Stimulated activated CD8-positive, alpha-beta memory T cell treated with anti-CD3 and anti-CD28 coated beads, Interleukin-4, amount 100 ng/mL, for 48 hours (primary cell): ENCODE results near the gene FAM20C.

Source experiments
- DNase-seq: peaks from one replicate; pipeline ENCODE4 v3.0.0-alpha.2; 2020

The FAM20C gene

GRCh38 chr7:278081-278480, 85.7 kb downstream of the FAM20C start:
- no peak for DNase-seq

- no peak for DNase-seq
Observed at GRCh38 chr7:279821-280220, 87.5 kb downstream of the FAM20C start.

- DNase-seq, result no peak
Observed at GRCh38 chr7:280461-280860, 88.1 kb downstream of the FAM20C start.

- no peak for DNase-seq
Observed at GRCh38 chr7:281637-282036, 89.3 kb downstream of the FAM20C start.

- DNase-seq, result no peak
Observed at GRCh38 chr7:282621-283020, 90.2 kb downstream of the FAM20C start.

- DNase-seq, result no peak
Observed at GRCh38 chr7:284762-285722, 92.7 kb downstream of the FAM20C start.

- DNase-seq, result no peak
Observed at GRCh38 chr7:285731-286130, 93.4 kb downstream of the FAM20C start.

- no peak for DNase-seq
Observed at GRCh38 chr7:286266-286665, 93.9 kb downstream of the FAM20C start.

- DNase-seq, result no peak
Observed at GRCh38 chr7:288671-289101, 96.3 kb downstream of the FAM20C start.

GRCh38 chr7:289209-289755, 96.9 kb downstream of the FAM20C start:
- DNase-seq, result no peak

- DNase-seq, result no peak
Observed at GRCh38 chr7:289756-290553, 97.6 kb downstream of the FAM20C start, which contains the start of gene FOXL3. Gene FOXL3 (plus strand): TSS chr7:290170. CDS start chr7:290170, 0 bp downstream.

- no peak for DNase-seq
Observed at GRCh38 chr7:290554-291372, 98.4 kb downstream of the FAM20C start.

GRCh38 chr7:291373-292092, 99.2 kb downstream of the FAM20C start:
- DNase-seq, result no peak

- no peak for DNase-seq
Observed at GRCh38 chr7:292226-292625, 99.9 kb downstream of the FAM20C start.

GRCh38 chr7:292826-293225, 100.5 kb downstream of the FAM20C start:
- DNase-seq, result no peak

GRCh38 chr7:293681-294439, 101.5 kb downstream of the FAM20C start:
- DNase-seq, result no peak

GRCh38 chr7:294440-295154, 102.2 kb downstream of the FAM20C start:
- no peak for DNase-seq

GRCh38 chr7:295155-296154, 103.1 kb downstream of the FAM20C start:
- DNase-seq, result no peak

GRCh38 chr7:296373-296945, 104.1 kb downstream of the FAM20C start:
- no peak for DNase-seq
